Tracheal epithelial cell (primary cell): ENCODE measurements around the gene IQCC. TPM values are rescaled to one million over a fixed set of nuclear protein-coding genes. Genes with fewer than 3 reads are reported as not detected.

Experiments used
- total RNA-seq: library from RNA; depleted of rRNA; stranded (reverse); fragments of >200 nt; gene quantifications from 2 replicates; pipeline ENCODE4 v1.2.1, GENCODE V29; 2014

IQCC gene
- total RNA-seq: 1.9 and 2.3 TPM in 2 replicates

DNA sequence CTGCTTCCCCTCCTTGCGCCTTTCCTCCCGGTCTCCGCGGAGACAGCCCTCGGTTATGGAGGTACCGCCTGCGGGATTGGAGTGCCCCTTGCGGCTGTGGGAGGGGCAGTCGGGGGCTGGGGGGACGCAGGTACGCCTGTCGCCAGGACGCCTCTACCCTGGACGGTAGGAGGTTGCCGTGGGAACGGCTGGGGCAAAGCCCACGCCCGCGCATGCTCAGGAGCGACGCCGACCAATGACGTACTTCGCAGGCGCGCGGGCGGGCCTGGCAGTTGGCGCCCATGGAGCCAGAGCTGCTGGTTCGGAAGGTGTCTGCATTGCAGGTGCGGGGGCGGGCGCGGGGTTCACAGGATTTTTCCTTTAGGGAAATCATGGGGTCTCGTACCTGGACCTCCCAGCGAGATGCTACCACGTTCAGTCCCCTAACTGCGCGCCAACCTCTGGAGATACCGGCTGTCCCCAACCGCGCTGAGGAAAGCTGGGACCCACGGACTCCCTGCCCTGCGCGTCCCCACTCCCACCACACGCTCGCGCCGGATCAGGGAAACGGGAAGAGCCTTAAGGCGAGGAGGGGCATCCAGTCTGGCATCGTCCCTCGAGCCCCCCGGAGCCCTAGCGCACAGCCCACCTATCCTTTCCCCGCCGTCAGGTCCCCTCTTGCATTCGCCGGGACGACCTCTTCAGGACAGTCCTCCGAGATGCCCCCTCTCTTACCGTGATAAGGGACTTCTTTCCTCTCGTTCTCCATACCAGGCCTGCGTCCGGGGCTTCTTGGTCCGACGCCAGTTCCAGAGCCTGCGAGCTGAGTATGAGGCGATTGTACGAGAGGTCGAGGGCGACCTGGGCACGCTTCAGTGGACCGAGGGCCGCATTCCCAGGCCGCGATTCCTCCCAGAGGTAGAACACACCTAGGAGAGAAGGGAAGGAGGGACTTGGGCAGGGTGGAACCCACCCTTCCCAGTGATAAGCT is at the start of gene IQCC:
TSS of gene IQCC (plus strand) at position 271 of the 970 bp plus-strand sequence. CDS start at position 282, 11 bp downstream.

GRCh38 chr1:32179443-32180185 is 25.9 kb upstream of the IQCC start, which contains the start of gene TXLNA:
Gene TXLNA, plus strand, starts transcription at chr1:32179675. Its CDS starts 671 bp downstream, at chr1:32180346.

DNA sequence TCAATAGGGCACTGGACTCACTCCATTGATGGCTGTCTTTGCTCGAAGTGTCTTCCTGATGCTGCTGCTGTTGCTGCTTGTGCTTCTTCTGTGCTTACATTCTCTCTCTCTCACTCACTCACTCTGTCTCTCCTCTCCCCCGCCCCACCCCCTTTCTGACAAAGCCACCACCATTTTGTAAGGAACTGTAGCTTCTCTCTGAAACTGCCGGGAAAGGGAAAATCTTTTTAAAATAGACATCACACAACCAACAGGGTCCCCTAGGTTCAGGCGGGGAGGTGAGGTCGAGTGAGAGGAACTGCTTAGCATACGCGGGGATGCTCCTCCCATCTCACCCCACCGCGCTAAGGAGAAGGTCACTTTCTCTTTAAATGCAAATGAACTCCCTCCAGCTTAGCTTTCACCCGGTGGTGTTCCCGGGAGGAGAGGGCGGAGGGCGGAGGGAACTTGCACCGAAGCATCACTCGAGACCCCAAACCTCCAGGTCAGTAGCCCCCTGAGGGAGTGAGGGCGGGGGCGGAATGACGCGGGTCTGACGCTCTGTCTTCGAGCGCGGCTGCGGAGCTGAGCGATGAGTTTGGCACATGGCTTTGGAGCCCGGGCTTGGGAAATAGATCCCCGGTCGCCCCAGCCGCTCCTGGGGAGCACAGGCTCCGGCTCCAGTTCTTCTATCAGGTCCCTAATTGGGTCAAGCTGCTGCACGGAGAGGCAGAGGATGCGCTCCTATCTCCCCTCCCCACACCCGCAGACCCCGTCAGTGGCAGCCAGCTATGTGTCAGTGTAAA is 5.1 kb upstream of the IQCC start, which contains the start of gene CCDC28B:
TSS of gene CCDC28B (plus strand) at position 370 of the 785 bp plus-strand sequence. CDS start 1,341 bp downstream, outside the sequence.

DNA sequence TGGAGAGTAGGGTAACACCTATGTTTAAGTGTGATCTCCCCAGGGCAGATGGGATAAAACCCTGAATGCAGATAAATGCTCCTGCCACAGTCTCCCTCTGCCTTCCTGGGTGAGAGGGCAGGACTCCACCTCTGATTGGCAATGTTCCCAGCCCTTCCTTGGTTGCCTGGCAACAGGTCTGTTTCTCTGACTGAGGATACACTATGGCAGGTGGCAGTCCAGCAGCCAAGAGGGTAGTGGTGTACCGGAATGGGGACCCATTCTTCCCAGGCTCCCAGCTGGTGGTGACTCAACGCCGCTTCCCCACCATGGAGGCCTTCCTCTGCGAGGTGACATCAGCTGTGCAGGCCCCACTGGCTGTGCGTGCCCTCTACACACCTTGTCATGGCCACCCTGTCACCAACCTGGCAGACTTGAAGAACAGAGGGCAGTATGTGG is 3.4 kb downstream of the IQCC start, which contains the start of gene DCDC2B:
TSS of gene DCDC2B (plus strand) at position 199 of the 438 bp plus-strand sequence. CDS start at position 204, 5 bp downstream.

DNA sequence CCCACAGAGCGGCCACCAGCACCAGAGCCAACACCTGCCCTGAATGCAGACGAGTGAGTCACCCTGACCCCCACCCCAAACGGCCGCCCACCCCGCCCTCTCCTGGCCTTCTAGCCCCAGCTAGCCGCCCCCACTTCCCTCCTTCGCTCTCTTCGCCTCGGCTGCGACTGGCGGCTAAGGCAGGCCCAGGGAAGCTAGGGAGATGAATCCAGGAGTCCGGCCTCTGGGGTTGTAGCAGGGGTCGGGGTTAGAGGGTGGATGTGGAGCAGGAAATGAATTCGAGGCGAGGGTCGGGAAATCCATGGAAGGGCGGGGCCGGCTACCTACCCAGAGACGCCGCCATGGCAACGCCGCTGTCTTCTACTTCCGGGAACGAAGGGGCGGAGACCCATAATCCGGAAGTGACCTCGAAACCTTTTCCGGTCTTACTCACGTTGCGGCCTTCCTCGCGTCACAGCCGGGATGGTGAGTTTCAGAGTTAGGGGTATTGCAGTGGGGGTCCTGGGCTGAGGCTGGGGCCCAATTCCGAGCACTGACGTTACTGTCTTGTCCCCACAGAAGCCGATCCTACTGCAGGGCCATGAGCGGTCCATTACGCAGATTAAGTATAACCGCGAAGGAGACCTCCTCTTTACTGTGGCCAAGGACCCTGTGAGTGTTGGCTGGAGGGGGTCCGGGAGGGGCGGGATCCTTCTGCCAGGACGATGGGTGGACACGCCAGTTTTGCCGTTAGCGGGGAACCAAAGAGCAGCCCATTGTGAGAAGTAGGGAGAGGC is 16.7 kb downstream of the IQCC start, which contains the start of the genes EIF3I and TMEM234:
TSS of gene EIF3I (plus strand) at position 428 of the 776 bp plus-strand sequence. CDS start at position 463, 35 bp downstream.
TSS of gene TMEM234 (minus strand) at position 374 of the 776 bp plus-strand sequence. CDS start at position 343, 31 bp downstream.

GRCh38 chr1:32246888-32247273 is 41.4 kb downstream of the IQCC start, which contains the start of gene FAM167B:
Gene FAM167B, plus strand, starts transcription at chr1:32247222. Its CDS starts 200 bp downstream, at chr1:32247422.

DNA sequence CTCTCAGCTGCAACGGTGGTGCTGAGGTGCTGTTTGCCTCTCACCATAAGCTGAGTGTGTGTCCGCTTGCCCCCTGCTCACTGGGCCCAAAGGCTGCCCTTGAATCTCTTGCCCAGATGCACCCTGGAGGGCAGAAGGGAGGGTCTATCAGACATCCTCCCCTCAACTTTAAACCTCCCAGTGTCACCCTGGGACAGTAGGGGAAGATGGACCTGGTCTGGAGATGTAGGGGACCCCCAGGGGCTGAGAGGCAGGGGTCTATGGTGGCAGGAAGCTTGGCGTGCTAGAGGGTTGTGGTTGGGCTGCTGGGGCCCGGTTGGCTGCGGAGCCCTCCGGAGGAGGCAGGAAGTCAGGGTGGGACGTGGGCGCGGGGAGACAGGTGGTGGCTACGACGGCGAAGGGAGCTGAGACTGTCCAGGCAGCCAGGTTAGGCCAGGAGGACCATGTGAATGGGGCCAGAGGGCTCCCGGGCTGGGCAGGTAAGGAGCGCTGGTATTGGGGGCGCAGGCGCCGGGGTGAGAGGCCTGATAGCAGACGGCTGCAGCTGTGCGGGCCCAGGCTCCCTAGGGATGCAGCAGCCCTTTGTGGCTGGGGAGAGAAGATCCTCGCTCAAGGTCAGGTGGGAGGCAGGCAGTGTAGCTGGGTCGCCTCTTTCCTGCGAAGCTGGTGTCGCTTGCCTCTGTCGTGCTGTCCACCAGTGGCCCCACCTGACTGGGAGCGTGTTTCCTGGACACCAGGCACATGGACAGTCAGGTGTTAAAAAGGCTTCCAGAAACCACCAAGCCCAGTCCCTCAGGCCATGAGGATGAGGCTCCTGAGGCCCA is 45.6 kb downstream of the IQCC start, which contains the start of gene LCK:
TSS of gene LCK (plus strand) at position 373 of the 824 bp plus-strand sequence. CDS start 23,065 bp downstream, outside the sequence.

Other genes starting within 250 kb of the IQCC start
- gene KHDRBS1, start 191.8 kb upstream of the IQCC start, total RNA-seq: 38.6 and 60.7 TPM in 2 replicates
- 2.1 and 4.3 TPM in 2 replicates for gene TMEM39B, start 132.7 kb upstream of the IQCC start, total RNA-seq
- 34.5 and 40.1 TPM in 2 replicates for gene KPNA6, start 97.6 kb upstream of the IQCC start, total RNA-seq
- gene TXLNA, start 26.0 kb upstream of the IQCC start, total RNA-seq: 38.4 and 41.7 TPM in 2 replicates
- gene CCDC28B, start 5.1 kb upstream of the IQCC start, total RNA-seq: 3.4 and 8.7 TPM in 2 replicates
- gene DCDC2B, start 3.4 kb downstream of the IQCC start, total RNA-seq: under 0.01 TPM in 1 of 2 replicates, not detected in the other
- gene TMEM234, start 16.7 kb downstream of the IQCC start, total RNA-seq: 5.3 and 9.4 TPM in 2 replicates
- gene EIF3I, start 16.7 kb downstream of the IQCC start, total RNA-seq: 401 and 468 TPM in 2 replicates
- not detected in 2 replicates for gene FAM167B, start 41.6 kb downstream of the IQCC start, total RNA-seq
- 0.24 TPM in 1 of 2 replicates, not detected in the other for gene LCK, start 45.6 kb downstream of the IQCC start, total RNA-seq
- gene HDAC1, start 86.4 kb downstream of the IQCC start, total RNA-seq: 69.9 and 72.5 TPM in 2 replicates
- 4.5 and 31.3 TPM in 2 replicates for gene MARCKSL1, start 130.6 kb downstream of the IQCC start, total RNA-seq
- 0.48 TPM in 1 of 2 replicates, not detected in the other for gene FAM229A, start 156.8 kb downstream of the IQCC start, total RNA-seq
- not detected in 2 replicates for gene TSSK3, start 156.9 kb downstream of the IQCC start, total RNA-seq
- 42.0 and 46.7 TPM in 2 replicates for gene BSDC1, start 188.8 kb downstream of the IQCC start, total RNA-seq